ENCODE measurements around the gene RRP1.
A peak's percentile ranks its signal among the peaks of the same experiment; 100 is the strongest.

Gene RRP1

DNA sequence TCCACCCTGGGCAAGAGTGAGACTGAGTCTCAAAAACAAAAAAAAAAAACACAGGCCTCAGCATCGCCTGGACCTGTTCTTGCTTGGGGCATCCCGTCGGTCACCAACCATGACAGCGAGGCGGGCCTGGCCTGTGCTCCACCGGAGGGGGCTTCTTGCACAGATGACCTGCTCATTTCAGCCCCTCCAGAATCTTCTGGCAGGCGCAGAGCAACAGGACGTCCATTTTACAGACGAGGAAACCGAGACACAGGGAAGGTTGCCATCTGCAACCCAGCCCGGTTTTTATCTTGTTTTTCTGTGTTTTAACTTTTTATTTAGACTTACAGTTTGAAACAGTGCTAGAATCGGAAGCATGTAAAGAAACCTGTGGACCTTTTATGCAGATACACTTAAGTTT lies 14.2 kb upstream of the RRP1 start:
- DNase-seq (ENCODE audit: extremely low read depth in 1 of 2, low read depth in 1 of 2), result no peak

DNA sequence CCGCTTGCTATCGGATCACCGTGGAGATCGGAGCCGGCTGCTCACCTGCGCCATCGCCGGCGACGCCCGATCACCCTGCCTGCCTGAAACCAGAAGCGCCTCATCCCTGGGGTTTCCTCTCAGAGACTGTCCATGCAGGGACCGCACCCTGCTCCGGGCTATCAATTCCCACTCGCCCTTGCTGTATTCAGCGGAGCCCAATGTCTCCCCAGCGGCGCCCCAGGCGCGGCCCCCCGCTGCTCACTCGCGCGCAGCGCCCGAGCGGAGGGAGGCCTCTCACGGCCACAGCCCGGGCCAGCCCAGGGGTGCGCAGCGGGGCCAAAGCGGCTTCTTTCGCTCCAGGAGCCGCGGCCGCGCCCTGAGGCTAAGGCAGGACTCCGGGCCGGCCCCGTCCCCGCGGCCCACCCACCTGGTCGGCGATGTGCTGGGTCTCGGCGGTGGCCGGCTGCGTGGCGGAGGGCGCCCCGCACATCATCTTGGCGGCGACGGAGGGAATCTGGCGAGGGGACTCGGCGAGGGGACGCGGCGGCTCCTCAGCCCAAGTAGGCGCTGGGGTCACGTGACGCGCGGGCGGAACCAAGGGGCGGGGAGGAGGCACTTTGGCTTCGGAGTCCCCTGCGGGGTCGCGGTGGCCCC lies 13.5 kb upstream of the RRP1 start, which contains the start of gene CSTB:
TSS of gene CSTB (minus strand) at position 514 of the 636 bp plus-strand sequence. CDS start at position 475, 39 bp downstream.
- DNase-seq (ENCODE audit: extremely low read depth in 1 of 2, low read depth in 1 of 2), result peak; percentile 62 to 68

DNA sequence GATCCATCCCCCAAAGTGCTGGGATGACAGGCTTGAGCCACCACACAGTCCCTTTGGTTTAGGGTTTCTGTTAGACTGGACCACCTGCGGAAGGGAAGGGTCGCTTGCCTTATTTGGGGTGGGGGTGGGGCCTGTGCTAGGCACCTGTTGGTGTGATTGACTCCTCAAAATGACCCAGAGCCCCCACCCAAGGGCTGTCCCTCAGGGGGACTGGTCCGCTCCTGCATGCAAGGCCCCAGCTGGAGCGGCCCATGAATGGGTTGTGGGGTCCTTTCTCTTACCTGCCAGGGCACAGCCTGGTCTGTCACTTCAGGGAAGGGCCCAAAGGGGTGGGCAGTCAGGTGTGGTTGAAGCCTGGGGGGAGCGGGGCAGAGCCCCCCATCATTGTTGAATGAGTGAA lies 11.4 kb upstream of the RRP1 start:
- DNase-seq (ENCODE audit: extremely low read depth in 1 of 2, low read depth in 1 of 2), result no peak

DNA sequence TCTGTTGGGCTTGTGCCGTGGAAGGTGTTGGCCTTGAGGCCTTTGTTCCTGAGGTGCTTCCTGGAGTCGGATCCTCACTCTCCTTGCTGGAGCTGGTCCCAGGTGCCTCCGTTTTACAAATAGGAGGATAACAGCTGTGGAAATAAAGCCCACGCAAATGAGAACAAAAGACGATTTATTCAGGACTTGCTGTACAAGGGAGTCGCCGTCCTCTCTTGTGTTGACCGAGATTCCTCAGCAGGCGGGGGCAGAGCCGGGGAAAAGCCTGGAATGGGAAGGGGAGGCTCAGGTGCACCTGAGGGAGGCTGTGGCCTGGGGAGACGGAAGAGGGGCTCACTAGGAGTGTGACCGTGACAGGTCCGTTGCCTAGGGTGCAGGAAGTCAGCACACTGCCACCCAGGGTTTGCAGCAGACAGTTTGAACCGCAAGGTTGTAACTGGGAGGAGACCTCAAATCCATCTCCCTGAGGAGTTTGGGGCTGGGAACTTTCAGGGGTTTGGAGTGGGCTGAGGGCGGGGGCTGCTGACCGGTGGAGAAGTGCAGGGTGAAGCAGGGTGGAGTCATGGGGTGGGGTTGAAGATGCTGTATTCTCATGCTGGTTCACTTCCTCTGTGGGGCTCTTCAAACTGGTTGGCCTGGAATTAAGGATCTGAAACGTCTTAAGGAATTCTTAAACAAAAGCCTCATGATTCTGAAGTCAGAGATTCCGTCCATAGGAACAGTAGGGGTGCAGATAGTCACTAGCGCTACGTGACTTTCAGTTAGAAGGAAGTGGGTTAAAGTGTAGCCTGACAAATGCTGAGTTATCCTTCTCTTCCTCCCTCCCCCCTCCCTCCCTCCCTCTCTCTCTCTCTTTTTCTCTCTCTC lies 10.7 kb upstream of the RRP1 start:
- no peak for DNase-seq (ENCODE audit: extremely low read depth in 1 of 2, low read depth in 1 of 2)

DNA sequence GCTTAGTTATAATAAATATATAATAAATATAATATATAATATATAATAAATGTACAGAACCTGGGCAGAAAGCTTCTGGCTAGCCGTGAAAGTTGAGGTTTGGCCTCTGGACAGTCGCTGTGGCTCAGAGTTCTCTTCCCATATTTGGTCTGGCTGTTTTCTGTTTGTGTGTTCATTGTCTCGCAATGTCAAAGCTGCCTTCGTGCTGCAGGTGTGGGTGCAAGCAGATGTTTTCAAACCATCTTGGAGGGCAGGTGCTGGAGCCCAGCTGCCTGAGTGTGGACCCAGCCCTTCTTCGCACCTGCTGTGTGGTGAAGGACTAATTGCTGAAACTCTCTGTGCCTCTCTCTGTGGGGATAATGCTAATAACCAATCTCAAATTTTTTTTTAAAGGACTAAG lies 9.7 kb upstream of the RRP1 start:
- no peak for DNase-seq (ENCODE audit: extremely low read depth in 1 of 2, low read depth in 1 of 2)

DNA sequence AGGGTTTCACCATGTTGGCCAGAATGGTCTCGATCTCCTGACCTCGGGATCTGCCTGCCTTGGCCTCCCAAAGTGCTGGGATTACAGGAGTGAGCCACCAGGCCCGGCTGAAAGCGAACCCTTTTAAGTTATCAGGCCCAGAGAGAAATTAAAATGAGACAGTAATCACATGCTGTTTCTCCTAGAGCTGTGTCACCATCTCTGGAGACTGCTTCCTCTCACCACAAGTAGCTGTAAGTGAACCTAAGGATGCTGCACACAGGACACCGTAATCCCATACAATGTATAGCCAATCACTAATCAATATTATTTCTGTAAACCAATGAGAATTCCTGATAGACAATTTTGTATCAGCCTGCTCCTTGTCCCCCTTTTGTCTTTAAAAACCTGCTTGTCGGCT lies 7.5 kb upstream of the RRP1 start:
- no peak for DNase-seq (ENCODE audit: extremely low read depth in 1 of 2, low read depth in 1 of 2)

DNA sequence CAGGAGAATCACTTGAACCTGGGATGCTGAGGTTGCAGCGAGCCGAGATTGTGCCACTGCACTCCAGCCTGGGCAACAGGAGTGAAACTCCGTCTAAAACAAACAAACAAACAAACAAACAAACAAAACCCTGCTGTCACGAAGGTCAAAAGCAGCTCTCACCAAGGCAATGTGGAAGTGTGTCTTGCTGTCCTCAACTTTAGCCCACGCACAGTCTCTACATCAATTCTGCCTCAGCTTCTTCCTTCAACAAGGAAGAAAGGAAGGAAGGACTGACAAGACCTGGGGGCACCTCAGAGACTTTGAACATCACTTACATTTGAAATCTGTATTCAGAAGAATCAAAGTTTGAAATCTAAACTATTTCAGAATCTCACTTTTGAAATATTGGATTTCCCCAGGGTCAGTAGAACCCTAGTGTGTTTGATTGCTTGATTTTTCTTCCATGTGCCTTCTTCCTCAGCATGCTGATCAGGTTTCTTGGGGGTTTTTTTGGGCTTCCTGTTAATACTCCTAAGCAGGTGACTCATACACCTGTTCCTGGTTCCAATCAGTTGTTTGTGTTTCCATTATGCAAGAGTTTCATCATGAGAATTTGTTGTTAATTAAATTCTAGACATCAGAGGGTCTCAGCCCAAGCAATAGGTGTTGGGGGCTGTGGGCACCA lies 6.8 kb upstream of the RRP1 start:
- DNase-seq (ENCODE audit: extremely low read depth in 1 of 2, low read depth in 1 of 2), result no peak

DNA sequence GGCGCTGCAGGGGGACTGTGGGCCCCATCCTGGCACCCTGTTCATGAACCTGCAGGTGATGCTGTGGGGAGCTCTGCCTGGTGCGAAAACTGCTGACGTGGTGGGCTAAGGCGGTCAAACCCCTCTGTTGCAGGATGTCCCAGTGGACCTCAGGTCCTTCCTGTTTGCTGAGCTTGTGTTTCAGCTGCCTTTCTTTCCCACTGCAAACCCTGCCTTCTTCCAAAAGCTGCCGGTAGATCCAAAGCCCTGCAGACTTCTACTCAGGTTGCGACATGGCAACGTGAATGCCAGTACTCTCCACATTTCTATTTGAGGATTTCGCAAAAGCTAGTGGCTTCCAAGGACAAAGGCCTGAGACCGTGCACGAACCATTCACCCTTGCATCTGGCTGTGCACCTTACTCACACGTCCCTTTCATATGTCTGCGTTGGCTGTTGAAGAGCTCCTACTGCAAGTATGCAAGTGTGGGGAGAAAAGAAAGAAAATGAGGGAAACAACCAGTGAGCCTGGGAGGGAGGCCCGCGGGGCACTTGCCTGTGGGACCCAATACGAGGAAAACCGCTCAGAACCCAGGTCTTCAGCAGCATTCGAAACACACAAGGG lies 6.2 kb upstream of the RRP1 start:
- no peak for DNase-seq (ENCODE audit: extremely low read depth in 1 of 2, low read depth in 1 of 2)

DNA sequence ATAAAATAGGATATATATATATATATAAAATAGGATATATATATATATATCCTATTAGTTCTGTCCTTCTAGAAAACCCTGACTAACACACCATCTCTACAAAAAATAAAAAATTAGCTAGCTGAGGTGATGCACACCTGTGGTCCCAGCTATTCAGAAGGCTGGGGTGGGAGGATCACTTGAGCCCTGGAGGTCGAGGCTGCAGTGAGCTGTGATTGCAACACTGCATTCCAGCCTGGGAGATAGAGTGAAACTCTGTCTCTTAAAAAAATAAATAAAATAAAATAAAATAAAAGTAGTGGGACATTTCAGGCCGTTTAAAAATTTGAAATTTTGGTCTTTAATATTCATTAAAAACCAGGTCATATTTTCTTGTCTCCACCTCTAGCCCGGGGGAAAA lies 4.2 kb upstream of the RRP1 start:
- no peak for DNase-seq (ENCODE audit: extremely low read depth in 1 of 2, low read depth in 1 of 2)

DNA sequence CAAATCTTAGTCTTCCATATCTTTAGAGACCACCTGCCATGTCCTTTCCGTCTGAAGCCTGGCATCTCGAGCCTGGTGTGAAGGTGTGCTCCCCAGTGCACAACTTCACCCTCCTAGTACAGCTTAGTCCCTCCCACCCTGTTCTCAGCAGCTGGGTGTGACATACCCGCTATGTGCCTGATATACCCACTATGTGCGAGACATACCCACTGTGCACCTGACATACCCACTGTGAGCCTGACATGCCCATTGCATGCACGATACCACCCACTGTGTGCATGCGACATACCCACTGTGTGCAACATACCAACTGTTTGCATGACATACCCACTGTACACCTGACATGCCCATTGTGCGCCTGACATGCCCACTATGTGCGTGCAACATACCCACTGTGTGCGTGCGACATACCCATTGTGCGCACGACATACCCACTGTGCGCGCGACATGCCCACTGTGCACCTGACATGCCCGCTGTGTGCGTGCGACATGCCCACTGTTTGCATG lies 3.0 kb upstream of the RRP1 start:
- DNase-seq (ENCODE audit: extremely low read depth in 1 of 2, low read depth in 1 of 2), result no peak

DNA sequence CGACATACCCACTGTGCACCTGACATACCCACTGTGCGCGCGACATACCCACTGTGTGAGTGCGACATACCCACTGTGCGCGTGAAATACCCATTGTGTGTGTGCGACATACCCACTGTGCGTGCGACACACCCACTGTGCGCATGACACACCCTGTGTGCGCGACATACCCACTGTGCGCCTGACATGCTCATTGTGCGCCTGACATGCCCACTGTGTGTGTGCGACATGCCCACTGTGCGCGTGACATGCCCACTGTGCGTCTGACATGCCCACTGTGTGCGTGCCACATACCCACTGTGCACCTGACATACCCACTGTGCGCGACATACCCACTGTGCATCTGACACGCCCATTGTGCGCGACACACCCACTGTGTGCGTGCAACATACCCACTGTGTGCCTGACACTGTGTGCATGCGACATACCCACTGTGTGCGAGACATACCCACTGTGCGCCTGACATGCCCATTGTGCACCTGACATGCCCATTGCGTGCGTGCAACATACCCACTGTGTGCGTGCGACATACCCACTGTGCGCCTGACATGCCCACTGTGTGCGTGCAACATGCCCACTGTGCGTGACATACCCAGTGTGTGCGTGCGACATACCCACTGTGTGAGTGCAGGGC lies 2.5 kb upstream of the RRP1 start:
- DNase-seq (ENCODE audit: extremely low read depth in 1 of 2, low read depth in 1 of 2), result no peak

DNA sequence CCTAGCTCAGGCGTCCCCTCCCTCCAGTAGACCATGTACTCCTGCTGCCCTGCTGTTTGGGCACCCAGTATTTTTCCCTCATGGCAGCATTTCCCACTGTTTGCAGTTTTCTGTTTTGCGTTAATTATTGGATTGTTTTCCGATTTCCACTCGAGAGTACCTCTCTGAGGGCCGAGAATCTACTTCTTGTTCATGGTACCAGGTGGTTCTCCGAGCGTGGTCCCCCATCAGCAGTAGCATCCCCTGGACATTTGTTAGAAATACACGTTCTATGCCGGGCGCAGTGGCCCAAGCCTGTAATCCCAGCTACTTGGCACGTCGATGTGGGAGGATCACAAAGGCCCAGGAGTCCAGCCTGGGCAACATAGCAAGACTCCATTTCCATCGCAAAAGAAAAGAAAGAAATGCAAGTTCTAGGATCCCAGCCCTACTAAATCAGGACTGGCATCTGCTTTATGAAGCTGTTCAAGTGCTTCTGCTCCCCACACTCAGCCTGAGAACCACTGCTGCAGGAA lies 690 bp downstream of the RRP1 start:
- no peak for DNase-seq (ENCODE audit: extremely low read depth in 1 of 2, low read depth in 1 of 2)

DNA sequence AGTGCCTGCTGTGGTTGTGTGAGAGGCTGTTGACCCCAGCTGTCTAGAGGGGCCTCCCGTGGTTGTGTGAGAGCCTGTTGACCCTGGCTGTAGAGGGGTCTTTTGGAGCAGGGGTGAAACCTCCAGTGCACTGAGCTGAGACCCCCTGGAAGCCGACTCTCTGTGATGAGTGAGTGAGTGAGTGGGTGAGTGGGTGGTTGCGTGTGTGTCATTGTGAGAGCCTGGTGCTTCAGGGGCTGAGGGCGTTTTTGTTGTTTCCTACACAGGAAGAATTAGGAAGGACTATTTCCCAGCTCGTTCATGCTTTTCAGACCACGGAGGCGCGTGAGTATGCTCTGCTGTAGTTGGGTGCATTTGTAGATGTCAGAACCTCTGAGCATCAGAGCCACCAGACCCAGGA lies 3.0 kb downstream of the RRP1 start:
- DNase-seq (ENCODE audit: extremely low read depth in 1 of 2, low read depth in 1 of 2), result no peak

DNA sequence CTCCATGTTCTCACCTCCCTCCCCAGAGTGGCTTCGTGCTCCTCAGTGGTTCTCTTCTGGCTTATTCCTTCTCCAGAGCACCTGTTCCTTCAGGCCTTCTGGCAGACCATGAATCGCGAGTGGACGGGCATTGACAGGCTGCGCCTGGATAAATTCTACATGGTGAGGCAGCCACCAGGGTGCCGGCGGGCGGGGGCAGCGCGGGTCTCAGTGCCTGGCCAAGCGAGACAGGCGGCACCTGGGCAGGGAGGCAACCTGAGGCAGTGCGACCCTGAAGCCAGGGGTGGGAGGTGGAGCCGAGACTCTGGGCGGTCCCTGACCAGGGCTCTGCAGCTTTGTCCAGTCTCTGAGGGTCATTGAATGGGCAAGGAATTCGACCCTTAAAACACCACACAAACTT lies 3.9 kb downstream of the RRP1 start:
- DNase-seq (ENCODE audit: extremely low read depth in 1 of 2, low read depth in 1 of 2), result no peak

DNA sequence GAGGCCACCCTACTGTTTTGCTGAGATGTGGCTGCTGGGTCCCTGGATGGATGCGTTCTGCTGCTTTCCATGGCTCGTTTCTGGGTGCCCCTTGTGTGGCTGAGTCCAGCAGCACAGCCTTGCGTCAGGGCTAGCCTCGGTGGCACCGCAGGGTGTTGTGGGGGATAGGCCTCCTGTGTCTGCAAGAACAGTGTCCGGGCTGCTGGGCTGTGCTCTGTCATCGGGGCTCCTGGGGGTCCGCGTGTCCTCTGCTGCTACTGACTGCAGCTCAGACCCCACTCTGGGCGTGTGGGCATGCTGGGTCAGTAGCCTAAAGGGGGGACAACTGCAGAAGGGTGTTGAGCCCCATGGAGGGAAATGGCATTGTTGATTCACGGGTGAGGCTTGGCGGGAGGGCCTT lies 4.9 kb downstream of the RRP1 start:
- DNase-seq (ENCODE audit: extremely low read depth in 1 of 2, low read depth in 1 of 2), result no peak

DNA sequence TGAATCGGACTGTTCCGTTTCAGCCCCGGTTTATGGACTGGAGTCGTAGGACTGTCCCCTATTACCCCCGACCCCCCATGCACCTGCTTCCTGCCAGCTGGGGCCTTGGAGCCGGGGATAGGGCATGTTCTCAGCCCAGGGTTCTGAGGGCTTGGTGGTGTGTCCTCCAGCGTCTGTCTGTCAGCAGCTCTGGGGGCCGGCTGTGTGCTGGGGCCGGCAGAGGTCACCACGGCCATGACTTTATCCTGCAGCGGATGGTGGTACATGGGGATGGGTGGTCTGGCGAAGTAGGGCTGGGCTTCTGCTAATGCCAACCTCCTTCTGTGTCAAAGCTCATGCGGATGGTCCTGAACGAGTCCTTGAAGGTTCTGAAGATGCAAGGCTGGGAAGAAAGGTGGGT lies 5.5 kb downstream of the RRP1 start:
- DNase-seq (ENCODE audit: extremely low read depth in 1 of 2, low read depth in 1 of 2), result no peak

DNA sequence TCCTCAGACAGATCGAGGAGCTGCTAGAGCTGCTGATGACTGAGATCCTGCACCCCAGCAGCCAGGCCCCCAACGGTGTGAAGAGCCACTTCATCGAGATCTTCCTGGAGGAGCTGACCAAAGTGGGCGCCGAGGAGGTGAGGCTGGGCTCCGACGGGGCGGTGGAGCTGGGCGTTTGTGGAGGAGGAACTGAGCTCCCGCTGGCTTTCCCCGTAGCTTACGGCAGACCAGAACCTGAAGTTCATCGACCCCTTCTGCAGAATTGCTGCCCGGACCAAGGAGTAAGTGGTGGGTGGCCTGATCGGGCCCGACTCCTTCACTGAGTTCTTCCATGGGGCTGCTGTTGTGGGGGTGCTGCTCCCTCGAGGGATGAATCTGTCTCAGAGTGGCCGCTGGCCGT lies 8.0 kb downstream of the RRP1 start:
- no peak for DNase-seq (ENCODE audit: extremely low read depth in 1 of 2, low read depth in 1 of 2)

DNA sequence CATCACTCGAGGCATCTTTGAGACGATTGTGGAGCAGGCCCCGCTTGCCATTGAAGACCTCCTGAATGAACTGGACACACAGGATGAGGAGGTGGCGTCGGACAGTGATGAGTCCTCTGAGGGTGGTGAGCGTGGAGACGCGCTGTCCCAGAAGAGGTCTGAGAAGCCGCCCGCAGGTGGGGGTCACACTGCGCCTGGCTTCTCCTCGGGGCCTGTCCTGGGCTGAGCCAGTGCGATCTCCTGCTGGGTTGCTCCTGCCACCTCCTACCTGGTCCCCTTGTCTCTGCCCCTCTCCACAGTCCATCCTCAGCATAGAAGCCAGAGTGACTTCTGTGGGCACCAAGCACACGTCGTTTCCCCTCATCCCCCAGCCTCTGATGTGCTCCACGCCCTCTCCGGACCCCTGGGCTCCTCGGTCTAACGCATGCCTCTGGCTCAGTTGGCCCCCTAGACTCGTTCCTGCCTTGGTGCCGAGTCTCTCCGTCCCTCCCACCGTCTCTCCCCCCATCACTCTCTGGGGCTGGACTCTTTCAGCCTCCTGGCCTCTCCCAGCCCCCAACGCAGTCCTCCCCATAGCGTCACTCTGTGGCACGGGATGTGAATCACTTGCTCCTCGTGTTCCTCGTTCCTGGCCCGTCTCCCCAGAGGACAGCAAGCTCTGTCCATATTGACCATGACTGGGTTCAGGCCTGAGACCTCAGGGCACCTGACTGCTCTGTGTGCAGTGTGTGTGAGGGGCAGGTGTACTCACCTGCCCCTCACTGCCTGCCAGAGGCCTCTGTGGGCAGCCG lies 8.7 kb downstream of the RRP1 start:
- no peak for DNase-seq (ENCODE audit: extremely low read depth in 1 of 2, low read depth in 1 of 2)

DNA sequence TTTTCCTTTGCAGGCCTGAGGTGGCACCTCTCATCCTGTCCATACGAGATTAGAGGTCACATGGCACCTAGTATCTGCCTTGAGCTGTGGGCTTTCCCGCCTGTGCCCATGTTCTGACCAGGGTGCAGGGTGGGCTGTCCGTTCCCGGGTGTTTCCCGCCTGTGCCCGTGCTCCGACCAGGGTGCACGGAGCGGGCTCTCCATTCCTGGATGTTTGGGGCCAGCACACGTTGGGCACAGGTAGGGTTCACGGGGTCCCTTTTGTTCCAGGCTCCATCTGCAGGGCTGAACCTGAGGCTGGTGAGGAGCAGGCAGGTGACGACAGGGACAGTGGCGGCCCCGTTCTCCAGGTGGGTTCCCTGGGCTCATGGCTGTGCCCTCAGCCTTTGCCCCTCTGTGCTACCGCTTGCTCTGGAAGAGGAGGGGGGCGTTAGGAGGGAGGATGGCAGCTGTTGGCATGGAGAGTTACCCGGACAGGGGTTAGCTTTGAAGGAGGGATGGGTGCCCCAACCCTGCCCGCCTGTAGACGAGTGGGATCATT lies 10.0 kb downstream of the RRP1 start:
- DNase-seq (ENCODE audit: extremely low read depth in 1 of 2, low read depth in 1 of 2), result no peak

DNA sequence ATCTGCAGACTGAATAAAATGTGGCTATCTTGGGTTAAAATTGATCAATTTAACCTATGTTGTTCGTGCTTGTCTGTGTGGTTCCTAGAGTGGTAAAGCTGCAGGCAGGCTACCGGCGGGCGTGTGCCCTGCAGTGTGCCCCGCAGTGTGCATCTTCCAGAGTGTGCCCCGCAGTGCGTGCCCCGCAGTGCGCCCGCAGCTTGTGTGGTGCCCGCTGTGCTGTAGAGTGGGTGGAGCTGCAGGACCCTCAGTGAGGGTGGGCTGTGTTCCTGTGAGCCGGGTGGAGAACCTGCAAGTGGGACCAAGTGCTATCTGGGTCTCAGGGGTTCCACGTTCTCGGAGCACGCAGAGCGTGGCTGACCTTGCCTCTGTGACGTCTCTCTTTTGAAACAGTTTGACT lies 10.7 kb downstream of the RRP1 start:
- no peak for DNase-seq (ENCODE audit: extremely low read depth in 1 of 2, low read depth in 1 of 2)
